ENCODE results near the gene NDUFAB1. TPM values are rescaled to one million over a fixed set of nuclear protein-coding genes. Genes with fewer than 3 reads are reported as not detected.

Gene NDUFAB1
- total RNA-seq, 1 experiment from 2014 or later: 189 TPM

DNA sequence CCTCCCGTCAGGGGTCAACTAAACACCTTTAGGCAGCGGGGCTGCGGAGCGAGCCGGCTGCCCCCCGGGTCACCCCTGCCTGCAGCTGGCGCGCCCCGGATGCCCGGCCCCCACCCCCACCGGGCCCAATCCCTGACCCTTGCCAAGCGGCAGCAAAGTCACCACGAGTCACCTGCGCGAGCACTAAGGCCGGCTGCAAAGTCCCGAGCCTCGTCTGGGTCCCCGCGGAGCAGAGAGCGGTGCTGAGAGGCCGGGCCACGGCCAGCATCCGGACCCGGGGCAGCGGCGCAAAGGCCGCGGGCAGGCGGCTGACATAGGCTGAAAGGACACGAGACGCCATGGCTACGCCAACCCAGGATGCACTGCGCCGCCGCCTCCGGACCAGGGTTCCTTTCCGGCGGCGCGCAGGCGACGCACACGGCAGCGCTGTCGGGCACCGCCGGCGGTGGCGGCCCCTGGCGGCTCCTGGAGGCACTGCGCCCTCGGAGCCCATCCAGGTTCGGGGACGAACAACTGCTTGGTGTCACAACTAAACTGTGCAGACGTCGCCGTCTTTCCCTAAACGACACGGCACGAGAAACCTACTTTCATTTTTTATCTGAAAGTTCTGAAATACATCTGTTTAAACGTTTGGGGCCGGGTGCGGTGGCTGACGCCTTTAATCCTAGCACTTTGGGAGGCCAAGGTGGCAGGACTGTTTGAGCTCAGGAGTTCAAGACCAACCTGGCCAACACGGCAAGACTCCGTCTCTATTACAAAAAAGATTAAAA lies at the start of gene NDUFAB1 (continued):
- TF ChIP-seq SOX15 (CRISPR knock-in tag; IDR thresholded peaks at IDR 0.05): no peak
- TF ChIP-seq, protein P1, sequence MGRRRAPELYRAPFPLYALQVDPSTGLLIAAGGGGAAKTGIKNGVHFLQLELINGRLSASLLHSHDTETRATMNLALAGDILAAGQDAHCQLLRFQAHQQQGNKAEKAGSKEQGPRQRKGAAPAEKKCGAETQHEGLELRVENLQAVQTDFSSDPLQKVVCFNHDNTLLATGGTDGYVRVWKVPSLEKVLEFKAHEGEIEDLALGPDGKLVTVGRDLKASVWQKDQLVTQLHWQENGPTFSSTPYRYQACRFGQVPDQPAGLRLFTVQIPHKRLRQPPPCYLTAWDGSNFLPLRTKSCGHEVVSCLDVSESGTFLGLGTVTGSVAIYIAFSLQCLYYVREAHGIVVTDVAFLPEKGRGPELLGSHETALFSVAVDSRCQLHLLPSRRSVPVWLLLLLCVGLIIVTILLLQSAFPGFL (CRISPR knock-in tag; IDR thresholded peaks at IDR 0.05; ENCODE audit: borderline replicate concordance): 0 out of 2 replicates have a peak, but pooled peaks have one; percentile 51
- no peak for TF ChIP-seq ZNF317 (CRISPR knock-in tag; IDR thresholded peaks at IDR 0.05; ENCODE audit: borderline replicate concordance, low read depth)
- TF ChIP-seq SMAD3 (CRISPR knock-in tag; IDR thresholded peaks at IDR 0.05; ENCODE audit: borderline replicate concordance): peak; percentile 48; the same call in 1 of the 2 replicates
- no peak for TF ChIP-seq ZNF138 (CRISPR knock-in tag; conservative IDR thresholded peaks at IDR 0.05)
- no peak for TF ChIP-seq OVOL2 (CRISPR knock-in tag; IDR thresholded peaks at IDR 0.05; ENCODE audit: borderline replicate concordance)
- TF ChIP-seq, protein P2, sequence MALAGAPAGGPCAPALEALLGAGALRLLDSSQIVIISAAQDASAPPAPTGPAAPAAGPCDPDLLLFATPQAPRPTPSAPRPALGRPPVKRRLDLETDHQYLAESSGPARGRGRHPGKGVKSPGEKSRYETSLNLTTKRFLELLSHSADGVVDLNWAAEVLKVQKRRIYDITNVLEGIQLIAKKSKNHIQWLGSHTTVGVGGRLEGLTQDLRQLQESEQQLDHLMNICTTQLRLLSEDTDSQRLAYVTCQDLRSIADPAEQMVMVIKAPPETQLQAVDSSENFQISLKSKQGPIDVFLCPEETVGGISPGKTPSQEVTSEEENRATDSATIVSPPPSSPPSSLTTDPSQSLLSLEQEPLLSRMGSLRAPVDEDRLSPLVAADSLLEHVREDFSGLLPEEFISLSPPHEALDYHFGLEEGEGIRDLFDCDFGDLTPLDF (CRISPR knock-in tag; IDR thresholded peaks at IDR 0.05): 0 out of 2 replicates have a peak, but pooled peaks have one; percentile 36
- TF ChIP-seq CREB1 (CRISPR knock-in tag; IDR thresholded peaks at IDR 0.05): no peak
- TF ChIP-seq, protein P3, sequence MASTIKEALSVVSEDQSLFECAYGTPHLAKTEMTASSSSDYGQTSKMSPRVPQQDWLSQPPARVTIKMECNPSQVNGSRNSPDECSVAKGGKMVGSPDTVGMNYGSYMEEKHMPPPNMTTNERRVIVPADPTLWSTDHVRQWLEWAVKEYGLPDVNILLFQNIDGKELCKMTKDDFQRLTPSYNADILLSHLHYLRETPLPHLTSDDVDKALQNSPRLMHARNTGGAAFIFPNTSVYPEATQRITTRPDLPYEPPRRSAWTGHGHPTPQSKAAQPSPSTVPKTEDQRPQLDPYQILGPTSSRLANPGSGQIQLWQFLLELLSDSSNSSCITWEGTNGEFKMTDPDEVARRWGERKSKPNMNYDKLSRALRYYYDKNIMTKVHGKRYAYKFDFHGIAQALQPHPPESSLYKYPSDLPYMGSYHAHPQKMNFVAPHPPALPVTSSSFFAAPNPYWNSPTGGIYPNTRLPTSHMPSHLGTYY (CRISPR knock-in tag; IDR thresholded peaks at IDR 0.05): no peak
- TF ChIP-seq ZNF263 (CRISPR knock-in tag; IDR thresholded peaks at IDR 0.05; ENCODE audit: low read depth): no peak
- TF ChIP-seq ZNF219 (CRISPR knock-in tag; IDR thresholded peaks at IDR 0.05; ENCODE audit: borderline replicate concordance): no peak
- TF ChIP-seq NR2C2 (CRISPR knock-in tag; IDR thresholded peaks at IDR 0.05): 0 out of 2 replicates have a peak, but pooled peaks have one; percentile 13
- TF ChIP-seq GRHL2 (CRISPR knock-in tag; IDR thresholded peaks at IDR 0.05; ENCODE audit: insufficient replicate concordance, severe bottlenecking): no peak
- TF ChIP-seq JUN (CRISPR knock-in tag; IDR thresholded peaks at IDR 0.05): no peak
- TF ChIP-seq ZNF121 (CRISPR knock-in tag; IDR thresholded peaks at IDR 0.05): no peak; the same call in 1 of the 2 replicates
- TF ChIP-seq TCF7 (CRISPR knock-in tag; IDR thresholded peaks at IDR 0.05; ENCODE audit: low read depth): no peak

DNA sequence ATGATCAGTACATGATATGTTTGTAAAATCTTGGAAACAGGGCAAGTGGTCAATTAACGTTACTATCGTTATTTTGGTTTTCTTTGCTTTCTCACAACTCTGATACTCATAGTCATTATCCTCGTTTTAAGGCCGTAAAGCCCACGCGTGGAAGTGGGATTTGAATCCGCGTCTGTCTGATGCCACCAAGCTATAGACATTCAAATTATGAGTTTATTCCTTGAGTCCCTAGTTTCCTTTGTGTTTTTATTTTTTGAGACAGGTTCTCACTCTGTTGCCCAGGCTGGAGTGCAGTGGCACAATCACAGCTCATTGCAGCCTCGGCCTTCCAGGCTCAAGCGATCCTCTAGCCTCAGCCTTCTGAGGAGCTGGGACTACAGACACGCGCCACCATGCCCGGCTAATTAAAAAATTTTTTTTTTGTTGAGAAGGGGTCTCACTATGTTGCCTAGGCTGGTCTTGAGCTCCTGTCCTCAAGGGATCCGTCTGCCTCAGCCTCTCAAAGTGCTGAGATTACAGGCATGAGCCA lies 46.2 kb upstream of the NDUFAB1 start:
- peak overlapping the region; percentile 97 for H3K27ac Mint-ChIP-seq
- peak overlapping the region; percentile 98 for H3K4me3 Mint-ChIP-seq
- H3K9me3 Mint-ChIP-seq: no peaks in the 10 kb centered on the region
- no peaks in the 10 kb centered on the region; the same call in 1 of the 2 replicates for H3K27me3 Mint-ChIP-seq (ENCODE audit: low read depth)
- ChIA-PET CTCF (interaction anchor here (1.2 to 1.5 kb wide), 2 partner anchors 36 to 85 kb away, joined by 3 to 6 read pairs; partner anchors contain the start of genes PLK1 and UBFD1), POLR2A (interaction anchor here (1.9 kb wide), 1 partner anchor 36 kb away, joined by 10 read pairs; the partner anchor contains the start of gene PLK1)
- peaks cover 31% of the 10 kb centered on the region for H3K36me3 Mint-ChIP-seq
- DNase-seq (ENCODE audit: low spot score): no peak
- ATAC-seq: no peak
- peaks cover 13% of the 10 kb centered on the region for H3K4me1 Mint-ChIP-seq
- TF ChIP-seq, protein P4, sequence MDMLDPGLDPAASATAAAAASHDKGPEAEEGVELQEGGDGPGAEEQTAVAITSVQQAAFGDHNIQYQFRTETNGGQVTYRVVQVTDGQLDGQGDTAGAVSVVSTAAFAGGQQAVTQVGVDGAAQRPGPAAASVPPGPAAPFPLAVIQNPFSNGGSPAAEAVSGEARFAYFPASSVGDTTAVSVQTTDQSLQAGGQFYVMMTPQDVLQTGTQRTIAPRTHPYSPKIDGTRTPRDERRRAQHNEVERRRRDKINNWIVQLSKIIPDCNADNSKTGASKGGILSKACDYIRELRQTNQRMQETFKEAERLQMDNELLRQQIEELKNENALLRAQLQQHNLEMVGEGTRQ (CRISPR knock-in tag; IDR thresholded peaks at IDR 0.05): no peak
- TF ChIP-seq, protein P5, sequence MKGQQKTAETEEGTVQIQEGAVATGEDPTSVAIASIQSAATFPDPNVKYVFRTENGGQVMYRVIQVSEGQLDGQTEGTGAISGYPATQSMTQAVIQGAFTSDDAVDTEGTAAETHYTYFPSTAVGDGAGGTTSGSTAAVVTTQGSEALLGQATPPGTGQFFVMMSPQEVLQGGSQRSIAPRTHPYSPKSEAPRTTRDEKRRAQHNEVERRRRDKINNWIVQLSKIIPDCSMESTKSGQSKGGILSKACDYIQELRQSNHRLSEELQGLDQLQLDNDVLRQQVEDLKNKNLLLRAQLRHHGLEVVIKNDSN (CRISPR knock-in tag; IDR thresholded peaks at IDR 0.05): no peak
- TF ChIP-seq RELA (CRISPR knock-in tag; IDR thresholded peaks at IDR 0.05; ENCODE audit: borderline replicate concordance): no peak
- TF ChIP-seq NR1H2 (CRISPR knock-in tag; IDR thresholded peaks at IDR 0.05): no peak
- TF ChIP-seq, protein P6, sequence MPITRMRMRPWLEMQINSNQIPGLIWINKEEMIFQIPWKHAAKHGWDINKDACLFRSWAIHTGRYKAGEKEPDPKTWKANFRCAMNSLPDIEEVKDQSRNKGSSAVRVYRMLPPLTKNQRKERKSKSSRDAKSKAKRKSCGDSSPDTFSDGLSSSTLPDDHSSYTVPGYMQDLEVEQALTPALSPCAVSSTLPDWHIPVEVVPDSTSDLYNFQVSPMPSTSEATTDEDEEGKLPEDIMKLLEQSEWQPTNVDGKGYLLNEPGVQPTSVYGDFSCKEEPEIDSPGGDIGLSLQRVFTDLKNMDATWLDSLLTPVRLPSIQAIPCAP (CRISPR knock-in tag; IDR thresholded peaks at IDR 0.05): no peak
- no peak for TF ChIP-seq GABPB1 (CRISPR knock-in tag; IDR thresholded peaks at IDR 0.05)
- no peak for TF ChIP-seq NR2C2 (CRISPR knock-in tag; IDR thresholded peaks at IDR 0.05)
- TF ChIP-seq, protein P7, sequence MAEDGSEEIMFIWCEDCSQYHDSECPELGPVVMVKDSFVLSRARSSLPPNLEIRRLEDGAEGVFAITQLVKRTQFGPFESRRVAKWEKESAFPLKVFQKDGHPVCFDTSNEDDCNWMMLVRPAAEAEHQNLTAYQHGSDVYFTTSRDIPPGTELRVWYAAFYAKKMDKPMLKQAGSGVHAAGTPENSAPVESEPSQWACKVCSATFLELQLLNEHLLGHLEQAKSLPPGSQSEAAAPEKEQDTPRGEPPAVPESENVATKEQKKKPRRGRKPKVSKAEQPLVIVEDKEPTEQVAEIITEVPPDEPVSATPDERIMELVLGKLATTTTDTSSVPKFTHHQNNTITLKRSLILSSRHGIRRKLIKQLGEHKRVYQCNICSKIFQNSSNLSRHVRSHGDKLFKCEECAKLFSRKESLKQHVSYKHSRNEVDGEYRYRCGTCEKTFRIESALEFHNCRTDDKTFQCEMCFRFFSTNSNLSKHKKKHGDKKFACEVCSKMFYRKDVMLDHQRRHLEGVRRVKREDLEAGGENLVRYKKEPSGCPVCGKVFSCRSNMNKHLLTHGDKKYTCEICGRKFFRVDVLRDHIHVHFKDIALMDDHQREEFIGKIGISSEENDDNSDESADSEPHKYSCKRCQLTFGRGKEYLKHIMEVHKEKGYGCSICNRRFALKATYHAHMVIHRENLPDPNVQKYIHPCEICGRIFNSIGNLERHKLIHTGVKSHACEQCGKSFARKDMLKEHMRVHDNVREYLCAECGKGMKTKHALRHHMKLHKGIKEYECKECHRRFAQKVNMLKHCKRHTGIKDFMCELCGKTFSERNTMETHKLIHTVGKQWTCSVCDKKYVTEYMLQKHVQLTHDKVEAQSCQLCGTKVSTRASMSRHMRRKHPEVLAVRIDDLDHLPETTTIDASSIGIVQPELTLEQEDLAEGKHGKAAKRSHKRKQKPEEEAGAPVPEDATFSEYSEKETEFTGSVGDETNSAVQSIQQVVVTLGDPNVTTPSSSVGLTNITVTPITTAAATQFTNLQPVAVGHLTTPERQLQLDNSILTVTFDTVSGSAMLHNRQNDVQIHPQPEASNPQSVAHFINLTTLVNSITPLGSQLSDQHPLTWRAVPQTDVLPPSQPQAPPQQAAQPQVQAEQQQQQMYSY (CRISPR knock-in tag; IDR thresholded peaks at IDR 0.05): no peak

All from WTC11 (cell line).